HepG2 (cell line): Measurements from ENCODE around the gene PIF1. TPM values are rescaled to one million over a fixed set of nuclear protein-coding genes. Genes with fewer than 3 reads are reported as not detected.

Experiments used
- ATAC-seq: fragments of 200-7000 bp; cut with Tn5 transposase; 3 replicates; pipeline ENCODE4 v1.9.1; 2020; ENCODE audit warnings: mild to moderate bottlenecking, moderate library complexity
- BruUV-seq: library from RNA; stranded (reverse); fragments of 400-500 nt; replicated peaks from 2 replicates; lab custom pipeline; 2021; lab: Mats Ljungman, UMichigan
- CTCF ChIA-PET: fragments of 300-600 bp; formaldehyde crosslinking; extraction: SDS; loops from one replicate; lab custom pipeline; 2021; ENCODE audit warnings: low total read pairs, inconsistent platforms, low intra/inter-chr PET ratio; lab: Yijun Ruan, JAX
- POLR2A ChIA-PET: fragments of 350-600 bp; sonication (Branson Sonifier 250); formaldehyde crosslinking; loops from one replicate; lab custom pipeline; 2020; ENCODE audit warnings: antibody characterized with exemption, inconsistent platforms; lab: Yijun Ruan, JAX
- DNase-seq: peaks from one replicate; pipeline ENCODE4 v3.0.0-alpha.2; 2015; ENCODE audit warnings: low spot score
- FAIRE-seq: peaks from 3 replicates; lab custom pipeline; 2011; peaks lifted over from hg19 to GRCh38; lab: Jason Lieb, UNC
- H2AFZ ChIP-seq: one replicate; pipeline ENCODE4 v1.6.1; 2011; ENCODE audit warnings: low read length, inconsistent platforms
- H3K27ac ChIP-seq: fragments of 300-600 bp; 3 replicates; pipeline ENCODE4 v1.8.0; 2011; ENCODE audit warnings: mixed run types, mild to moderate bottlenecking, mixed read lengths, low read length, inconsistent platforms; ENCODE audit not compliant: insufficient read depth; ENCODE audit errors: extremely low read length
- H3K27me3 ChIP-seq, 2 experiments: fragments of 200-600 bp in 1 of 2; 2 replicates in 1 of 2; 3 replicates in 1 of 2; pipeline versions ENCODE4 v1.6.0 to v1.8.0; 2011; ENCODE audit warnings: low read length in 2 of 2, mild to moderate bottlenecking in 2 of 2, moderate library complexity in 2 of 2, inconsistent platforms in 1 of 2; ENCODE audit not compliant: insufficient read depth in 2 of 2, control insufficient read depth in 1 of 2
- H3K36me3 ChIP-seq, 2 experiments: fragments of 200-600 bp in 1 of 2; replicated peaks in 1 of 2; 2 replicates in 1 of 2; 3 replicates in 1 of 2; pipeline versions ENCODE4 v1.5.1 to v1.8.0; 2011; ENCODE audit warnings: low read length in 2 of 2, inconsistent platforms in 1 of 2; ENCODE audit not compliant: insufficient read depth in 2 of 2, control insufficient read depth in 1 of 2
- H3K4me1 ChIP-seq: 2 replicates; pipeline ENCODE4 v1.5.1; 2012; ENCODE audit warnings: low read length, inconsistent platforms; ENCODE audit not compliant: insufficient read depth
- H3K4me2 ChIP-seq: 2 replicates; pipeline ENCODE4 v1.6.0; 2011; ENCODE audit warnings: low read depth, low read length, inconsistent platforms
- H3K4me3 ChIP-seq, 3 experiments: fragments of 200-600 bp in 1 of 3; sonication (generic), shearing (Covaris generic) in 1 of 3; replicated peaks in 1 of 3; 2 replicates each; pipeline ENCODE4 v1.5.1; 2011 to 2016; ENCODE audit warnings: low read length in 3 of 3, inconsistent platforms in 2 of 3, low read depth in 2 of 3, mild to moderate bottlenecking in 2 of 3, control low read depth in 1 of 3, mixed read lengths in 1 of 3; ENCODE audit not compliant: insufficient read depth in 1 of 3
- H3K79me2 ChIP-seq: one replicate; pipeline ENCODE4 v1.6.1; 2011; ENCODE audit warnings: low read length, inconsistent platforms; ENCODE audit not compliant: insufficient read depth
- H3K9ac ChIP-seq: 2 replicates; pipeline ENCODE4 v1.6.0; 2011; ENCODE audit warnings: mild to moderate bottlenecking, low read depth, low read length, inconsistent platforms; ENCODE audit not compliant: insufficient read depth
- H3K9me3 ChIP-seq: 2 replicates; pipeline ENCODE4 v1.5.1; 2012; ENCODE audit warnings: mild to moderate bottlenecking, low read length
- H4K20me1 ChIP-seq: 2 replicates; pipeline ENCODE4 v1.6.0; 2011; ENCODE audit warnings: inconsistent platforms, mild to moderate bottlenecking, low read length, moderate library complexity; ENCODE audit not compliant: insufficient read depth
- AGO2 ChIP-seq: fragments of 200-400 bp; formaldehyde crosslinking; optimal IDR thresholded peaks from 2 replicates; pipeline ENCODE3; 2017; ENCODE audit warnings: mild to moderate bottlenecking, low read depth, low read length, moderate library complexity
- NR3C1 ChIP-seq: sonication (generic); formaldehyde crosslinking; IDR thresholded peaks from 2 replicates; pipeline ENCODE4 v1.4.0; 2020; ENCODE audit warnings: missing genetic modification reagents
- THYN1 ChIP-seq: sonication (generic); formaldehyde crosslinking; IDR thresholded peaks from 2 replicates; pipeline ENCODE4 v1.8.1; 2023; ENCODE audit warnings: low read depth, mild to moderate bottlenecking, moderate library complexity, missing genetic modification reagents, borderline replicate concordance
- ZNF292 ChIP-seq: sonication (generic); formaldehyde crosslinking; IDR thresholded peaks from 2 replicates; pipeline ENCODE4 v1.8.1; 2022; ENCODE audit warnings: mild to moderate bottlenecking, low read depth, missing genetic modification reagents, borderline replicate concordance
- ZNF34 ChIP-seq: sonication (generic); formaldehyde crosslinking; IDR thresholded peaks from 2 replicates; pipeline ENCODE4 v1.4.0; 2020; ENCODE audit warnings: mild to moderate bottlenecking, missing genetic modification reagents, borderline replicate concordance
- ZNF629 ChIP-seq: sonication (generic); formaldehyde crosslinking; conservative IDR thresholded peaks from 2 replicates; pipeline ENCODE4 v1.5.0; 2020; ENCODE audit warnings: missing genetic modification reagents
- WGBS: methylation state at CpG from one replicate; pipeline ENCODE4 v1.1.6; 2017; ENCODE audit warnings: low lambda C conversion rate; 5-methylcytosine and 5-hydroxymethylcytosine counted together
- in situ Hi-C: cut with HindIII; loops from 2 replicates; pipeline ENCODE4 v1.10.0; 2017; ENCODE audit warnings: low pct_unique_long_range_greater_than_20kb; ENCODE audit not compliant: extremely low pct_ligation_motif_present
- intact Hi-C: fragments of 100-400 bp; cut with micrococcal nuclease; formaldehyde crosslinking; loops from one replicate; pipeline ENCODE4 v1.10.0; 2022; ENCODE audit not compliant: unreplicated experiment
- polyA plus RNA-seq, 8 experiments: library from polyadenylated mRNA; depleted of rRNA in 3 of 8; stranded (reverse) in 7 of 8; unstranded in 1 of 8; fragments of >200 nt; fragmentation: Illumina TruSeq in 4 of 8; extraction: Trizol in 4 of 8; gene quantifications; 2 replicates each; pipeline versions ENCODE4 v1.2.1 to v1.2.3, GENCODE V29; 2011 to 2016; ENCODE audit warnings: low read depth in 4 of 8, missing spikeins in 1 of 8, mixed read lengths in 1 of 8; ENCODE audit not compliant: insufficient read depth in 1 of 8
- total RNA-seq, 5 experiments: library from RNA; depleted of rRNA; stranded (reverse); fragments of >200 nt; fragmentation: Illumina TruSeq; extraction: Trizol; gene quantifications; 2 replicates each; pipeline ENCODE4 v1.2.3, GENCODE V29; 2016; ENCODE audit warnings: low read depth in 1 of 5

Gene PIF1
- total and polyA plus RNA-seq, 2 of the 13 experiments (the other 11 are each of a cell fraction or from before 2014, with no cell fraction given) = 18.5 to 19.7 TPM

GRCh38 chr15:64844576-64845145 lies 19.2 kb upstream of the PIF1 start:
- in situ Hi-C loops = no loop called here
- H3K27me3 ChIP-seq = no peaks in the 10 kb centered on the region
- no peak for TF ChIP-seq AGO2
- no peak for TF ChIP-seq NR3C1 (CRISPR knock-in tag)
- no peak for TF ChIP-seq ZNF34 (CRISPR knock-in tag)
- no peak for TF ChIP-seq THYN1 (CRISPR knock-in tag)
- H3K27ac ChIP-seq = no peak overlapping the region
- H2AFZ ChIP-seq = no peak overlapping the region
- 33% methylated on average over 8 of the region's 8 CpGs for WGBS
- intact Hi-C loops = no loop called here
- H3K4me3 ChIP-seq = peak overlapping the region in 1 of 3 experiments; percentile 32; a peak in 2 of 6 replicates
- peak overlapping the region; percentile 32; the same call in 1 of the 2 replicates for H3K9ac ChIP-seq
- H3K36me3 ChIP-seq = peaks cover 3 to 7% of the 10 kb centered on the region in 2 experiments; a peak in 3 of 5 replicates
- ATAC-seq (no peak), FAIRE-seq (no peak), DNase-seq (no peak)
- H3K79me2 ChIP-seq = no peaks in the 10 kb centered on the region
- no peaks in the 10 kb centered on the region for H3K9me3 ChIP-seq
- POLR2A ChIA-PET = no interaction called here
- H3K4me2 ChIP-seq = peak overlapping the region; percentile 55
- H4K20me1 ChIP-seq = no peaks in the 10 kb centered on the region
- BruUV-seq = no TSS peak
- CTCF ChIA-PET = no interaction called here
- H3K4me1 ChIP-seq = peaks cover 66% of the 10 kb centered on the region

GRCh38 chr15:64843991-64844390 lies 18.5 kb upstream of the PIF1 start:
- no peak overlapping the region; a peak in 1 of 6 replicates for H3K4me3 ChIP-seq
- no peaks in the 10 kb centered on the region for H4K20me1 ChIP-seq
- peaks cover 66% of the 10 kb centered on the region for H3K4me1 ChIP-seq
- ChIA-PET CTCF (no interaction called here), POLR2A (no interaction called here)
- H3K4me2 ChIP-seq = peak overlapping the region; percentile 55
- no peak overlapping the region for H3K27ac ChIP-seq
- no peak for ATAC-seq
- intact Hi-C loops (no loop called here), in situ Hi-C loops (no loop called here)
- TF ChIP-seq ZNF629 (CRISPR knock-in tag) (peak; percentile 28; the same call in 1 of the 2 replicates), ZNF292 (CRISPR knock-in tag) (no peak)
- H3K36me3 ChIP-seq = peaks cover 2 to 5% of the 10 kb centered on the region in 2 experiments; a peak in 2 of 5 replicates
- no peaks in the 10 kb centered on the region for H3K79me2 ChIP-seq
- DNase-seq = no peak
- H3K9ac ChIP-seq = no peak overlapping the region; the same call in 1 of the 2 replicates
- WGBS = 71% methylated on average over 4 of the region's 4 CpGs
- no peaks in the 10 kb centered on the region for H3K27me3 ChIP-seq
- no TSS peak for BruUV-seq
- no peak for FAIRE-seq
- H2AFZ ChIP-seq = no peak overlapping the region
- no peaks in the 10 kb centered on the region for H3K9me3 ChIP-seq
